ENCODE results near the gene JMJD4.

DNA sequence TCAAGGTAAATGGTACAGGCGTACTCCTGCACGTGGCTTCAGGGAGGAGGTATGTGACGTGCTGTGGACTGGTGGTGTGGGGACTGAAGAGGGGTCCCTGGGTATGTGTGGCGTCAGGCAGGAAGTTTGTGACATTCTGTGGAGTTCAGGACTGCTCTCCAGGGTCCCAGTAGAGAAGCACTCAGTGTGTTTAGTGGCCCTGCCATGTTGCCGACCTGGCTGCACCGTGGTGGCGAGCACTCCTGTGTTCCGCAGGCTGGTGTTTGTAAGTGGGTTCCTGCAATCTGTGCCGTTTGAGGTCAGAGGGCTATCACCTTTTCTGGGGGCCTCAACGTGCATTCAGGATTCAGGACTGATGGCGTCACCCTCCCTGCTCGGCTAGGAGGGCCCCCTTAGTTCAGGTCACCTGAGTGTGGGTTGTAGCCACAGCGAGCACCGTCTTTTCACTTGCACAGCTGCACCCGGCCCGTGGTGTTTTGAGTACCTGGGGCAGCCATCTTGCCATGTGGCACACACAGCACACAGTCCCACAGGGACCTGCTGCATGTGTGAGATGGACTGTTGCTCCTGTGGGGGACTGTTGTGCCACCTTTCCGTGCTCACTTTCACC, 26.6 kb upstream of the JMJD4 start:
- no peak for TF ChIP-seq POLR2A (IDR thresholded peaks at IDR 0.05)
- TF ChIP-seq, protein P1, sequence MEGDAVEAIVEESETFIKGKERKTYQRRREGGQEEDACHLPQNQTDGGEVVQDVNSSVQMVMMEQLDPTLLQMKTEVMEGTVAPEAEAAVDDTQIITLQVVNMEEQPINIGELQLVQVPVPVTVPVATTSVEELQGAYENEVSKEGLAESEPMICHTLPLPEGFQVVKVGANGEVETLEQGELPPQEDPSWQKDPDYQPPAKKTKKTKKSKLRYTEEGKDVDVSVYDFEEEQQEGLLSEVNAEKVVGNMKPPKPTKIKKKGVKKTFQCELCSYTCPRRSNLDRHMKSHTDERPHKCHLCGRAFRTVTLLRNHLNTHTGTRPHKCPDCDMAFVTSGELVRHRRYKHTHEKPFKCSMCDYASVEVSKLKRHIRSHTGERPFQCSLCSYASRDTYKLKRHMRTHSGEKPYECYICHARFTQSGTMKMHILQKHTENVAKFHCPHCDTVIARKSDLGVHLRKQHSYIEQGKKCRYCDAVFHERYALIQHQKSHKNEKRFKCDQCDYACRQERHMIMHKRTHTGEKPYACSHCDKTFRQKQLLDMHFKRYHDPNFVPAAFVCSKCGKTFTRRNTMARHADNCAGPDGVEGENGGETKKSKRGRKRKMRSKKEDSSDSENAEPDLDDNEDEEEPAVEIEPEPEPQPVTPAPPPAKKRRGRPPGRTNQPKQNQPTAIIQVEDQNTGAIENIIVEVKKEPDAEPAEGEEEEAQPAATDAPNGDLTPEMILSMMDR (IDR thresholded peaks at IDR 0.05), result no peak
